Esophagus muscularis mucosa (tissue), 4 donors: ENCODE measurements around the gene HSD17B7.

ENCODE experiments used
- EP300 ChIP-seq: sonication (generic); formaldehyde crosslinking; IDR thresholded peaks from one replicate; pipeline ENCODE4 v1.6.1; 2017; ENCODE audit warnings: antibody characterized with exemption
- POLR2A ChIP-seq: fragments of 450-650 bp; IDR thresholded peaks from one replicate; pipeline ENCODE4 v1.6.1; 2017; ENCODE audit warnings: antibody characterized with exemption, moderate library complexity, mild to moderate bottlenecking, low read depth
- POLR2AphosphoS5 ChIP-seq, 2 donors: sonication (generic); formaldehyde crosslinking; IDR thresholded peaks; one replicate each; pipeline ENCODE4 v1.6.1; 2017; ENCODE audit warnings: antibody characterized with exemption in 2 of 2
- TF ChIP-seq, protein P1 (sequence below), 3 experiments: fragments of 200-600 bp in 2 of 3; fragments of 450-650 bp in 1 of 3; sonication (generic) in 2 of 3; IDR thresholded peaks; one replicate each; pipeline ENCODE4 v1.5.1; 2017 to 2019; ENCODE audit warnings: antibody characterized with exemption in 3 of 3, mild to moderate bottlenecking in 2 of 3, moderate library complexity in 1 of 3

DNA sequence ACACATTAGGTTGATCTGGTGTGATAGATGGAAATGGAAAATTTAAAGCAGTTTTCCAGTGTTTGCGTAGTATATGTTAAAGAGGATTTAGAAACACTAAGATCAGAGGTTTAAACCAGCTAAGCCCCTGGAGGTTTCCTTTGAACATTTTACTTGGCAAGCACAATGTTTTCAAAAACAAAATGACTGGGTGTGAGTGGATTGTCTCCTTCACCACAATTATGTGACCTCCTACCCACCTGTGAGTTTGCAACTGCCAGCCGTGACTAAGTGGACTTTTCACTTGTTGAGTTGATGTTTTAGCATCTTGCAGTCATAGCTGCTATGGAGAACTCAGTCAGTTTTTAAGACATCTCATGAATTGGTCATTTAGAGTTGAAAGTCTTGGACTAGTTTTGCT, 65.8 kb downstream of the HSD17B7 start:
- TF ChIP-seq, protein P1, sequence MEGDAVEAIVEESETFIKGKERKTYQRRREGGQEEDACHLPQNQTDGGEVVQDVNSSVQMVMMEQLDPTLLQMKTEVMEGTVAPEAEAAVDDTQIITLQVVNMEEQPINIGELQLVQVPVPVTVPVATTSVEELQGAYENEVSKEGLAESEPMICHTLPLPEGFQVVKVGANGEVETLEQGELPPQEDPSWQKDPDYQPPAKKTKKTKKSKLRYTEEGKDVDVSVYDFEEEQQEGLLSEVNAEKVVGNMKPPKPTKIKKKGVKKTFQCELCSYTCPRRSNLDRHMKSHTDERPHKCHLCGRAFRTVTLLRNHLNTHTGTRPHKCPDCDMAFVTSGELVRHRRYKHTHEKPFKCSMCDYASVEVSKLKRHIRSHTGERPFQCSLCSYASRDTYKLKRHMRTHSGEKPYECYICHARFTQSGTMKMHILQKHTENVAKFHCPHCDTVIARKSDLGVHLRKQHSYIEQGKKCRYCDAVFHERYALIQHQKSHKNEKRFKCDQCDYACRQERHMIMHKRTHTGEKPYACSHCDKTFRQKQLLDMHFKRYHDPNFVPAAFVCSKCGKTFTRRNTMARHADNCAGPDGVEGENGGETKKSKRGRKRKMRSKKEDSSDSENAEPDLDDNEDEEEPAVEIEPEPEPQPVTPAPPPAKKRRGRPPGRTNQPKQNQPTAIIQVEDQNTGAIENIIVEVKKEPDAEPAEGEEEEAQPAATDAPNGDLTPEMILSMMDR (IDR thresholded peaks at IDR 0.05) = no peak
- TF ChIP-seq EP300 (no peak), POLR2A (no peak), POLR2AphosphoS5 (IDR thresholded peaks at IDR 0.05) (no peak)
